Stimulated activated CD4-positive, alpha-beta T cell treated with anti-CD3 and anti-CD28 coated beads, Interleukin-1b, Interleukin-23, amount 100 ng/mL, for 4 hours (primary cell): Measurements from ENCODE around the gene SLC7A9.

Experiments
- DNase-seq, 2 donors: peaks; one replicate each; pipeline ENCODE4 v3.0.0-alpha.2; 2020; ENCODE audit warnings: low read depth in 2 of 2

Gene SLC7A9

GRCh38 chr19:32869369-32869965, at the start of gene SLC7A9:
SLC7A9 (minus strand) TSS chr19:32869767; CDS start chr19:32868534, 1,233 bp downstream.
- DNase-seq = no peak

GRCh38 chr19:32919365-32919764, 49.8 kb upstream of the SLC7A9 start:
- DNase-seq = no peak

GRCh38 chr19:32917616-32917996, 48.0 kb upstream of the SLC7A9 start:
- DNase-seq = no peak

GRCh38 chr19:32916969-32917615, 47.5 kb upstream of the SLC7A9 start:
- DNase-seq = no peak

- no peak for DNase-seq
Measured at GRCh38 chr19:32914879-32915660, 45.5 kb upstream of the SLC7A9 start.

GRCh38 chr19:32911467-32911866, 41.9 kb upstream of the SLC7A9 start:
- no peak for DNase-seq

GRCh38 chr19:32910874-32911273, 41.3 kb upstream of the SLC7A9 start:
- DNase-seq = no peak

- no peak for DNase-seq
Measured at GRCh38 chr19:32910094-32910493, 40.5 kb upstream of the SLC7A9 start.

- DNase-seq = no peak
Measured at GRCh38 chr19:32909257-32909656, 39.7 kb upstream of the SLC7A9 start.

- DNase-seq = no peak
Measured at GRCh38 chr19:32908641-32909190, 39.1 kb upstream of the SLC7A9 start.

- no peak for DNase-seq
Measured at GRCh38 chr19:32902448-32902847, 32.9 kb upstream of the SLC7A9 start.

- no peak for DNase-seq
Measured at GRCh38 chr19:32901504-32902161, 32.1 kb upstream of the SLC7A9 start.

GRCh38 chr19:32896516-32897214, 27.1 kb upstream of the SLC7A9 start:
- no peak for DNase-seq

- DNase-seq = no peak
Measured at GRCh38 chr19:32895384-32895783, 25.8 kb upstream of the SLC7A9 start.

GRCh38 chr19:32891609-32892008, 22.0 kb upstream of the SLC7A9 start:
- no peak for DNase-seq

- no peak for DNase-seq
Measured at GRCh38 chr19:32890841-32891240, 21.3 kb upstream of the SLC7A9 start.

GRCh38 chr19:32890326-32890725, 20.8 kb upstream of the SLC7A9 start:
- no peak for DNase-seq

GRCh38 chr19:32889137-32889934, 19.8 kb upstream of the SLC7A9 start:
- DNase-seq = no peak

GRCh38 chr19:32887572-32888215, 18.1 kb upstream of the SLC7A9 start:
- DNase-seq = no peak

GRCh38 chr19:32886241-32886640, 16.7 kb upstream of the SLC7A9 start:
- no peak for DNase-seq
